HEK293 (cell line): ENCODE results near the gene PRR3.

ENCODE experiments used
- KLF7 ChIP-seq: fragments of 450-650 bp; formaldehyde crosslinking; IDR thresholded peaks from 2 replicates; pipeline ENCODE4 v1.5.1; 2016; ENCODE audit warnings: missing biosample characterization, missing genetic modification characterization, borderline replicate concordance
- MZF1 ChIP-seq: fragments of 450-650 bp; formaldehyde crosslinking; IDR thresholded peaks from 2 replicates; pipeline ENCODE4 v1.5.1; 2017; ENCODE audit warnings: missing biosample characterization, missing genetic modification characterization, borderline replicate concordance
- OSR2 ChIP-seq: fragments of 450-650 bp; formaldehyde crosslinking; IDR thresholded peaks from 2 replicates; pipeline ENCODE4 v1.5.1; 2016; ENCODE audit warnings: missing biosample characterization, missing genetic modification characterization
- SCRT2 ChIP-seq: fragments of 450-650 bp; formaldehyde crosslinking; IDR thresholded peaks from 2 replicates; pipeline ENCODE4 v1.5.1; 2016; ENCODE audit warnings: missing biosample characterization, missing genetic modification characterization
- ZBTB48 ChIP-seq: fragments of 450-650 bp; formaldehyde crosslinking; IDR thresholded peaks from 2 replicates; pipeline ENCODE4 v1.5.1; 2016; ENCODE audit warnings: missing biosample characterization, missing genetic modification characterization
- ZBTB6 ChIP-seq: fragments of 450-650 bp; formaldehyde crosslinking; IDR thresholded peaks from 2 replicates; pipeline ENCODE4 v1.5.1; 2017; ENCODE audit warnings: missing biosample characterization, missing genetic modification characterization
- ZFP3 ChIP-seq: fragments of 450-650 bp; formaldehyde crosslinking; IDR thresholded peaks from 2 replicates; pipeline ENCODE4 v1.5.1; 2016; ENCODE audit warnings: low read depth, missing biosample characterization, missing genetic modification characterization
- ZFP37 ChIP-seq: fragments of 450-650 bp; formaldehyde crosslinking; IDR thresholded peaks from 2 replicates; pipeline ENCODE4 v1.5.1; 2016; ENCODE audit warnings: missing biosample characterization, missing genetic modification characterization
- ZFP69B ChIP-seq: fragments of 450-650 bp; formaldehyde crosslinking; IDR thresholded peaks from 2 replicates; pipeline ENCODE4 v1.5.1; 2016; ENCODE audit warnings: missing biosample characterization, missing genetic modification characterization
- ZNF10 ChIP-seq: fragments of 450-650 bp; formaldehyde crosslinking; IDR thresholded peaks from 2 replicates; pipeline ENCODE4 v1.5.1; 2017; ENCODE audit warnings: missing biosample characterization, missing genetic modification characterization
- ZNF138 ChIP-seq: fragments of 450-650 bp; formaldehyde crosslinking; IDR thresholded peaks from 2 replicates; pipeline ENCODE4 v1.5.1; 2016; ENCODE audit warnings: missing biosample characterization, missing genetic modification characterization, borderline replicate concordance
- ZNF148 ChIP-seq: fragments of 450-650 bp; formaldehyde crosslinking; IDR thresholded peaks from 2 replicates; pipeline ENCODE4 v1.5.0; 2017; ENCODE audit warnings: missing biosample characterization, missing genetic modification characterization, borderline replicate concordance
- ZNF169 ChIP-seq: fragments of 450-650 bp; formaldehyde crosslinking; IDR thresholded peaks from 2 replicates; pipeline ENCODE4 v1.5.1; 2016; ENCODE audit warnings: missing biosample characterization, missing genetic modification characterization
- ZNF404 ChIP-seq: fragments of 450-650 bp; formaldehyde crosslinking; IDR thresholded peaks from 2 replicates; pipeline ENCODE4 v1.5.1; 2017; ENCODE audit warnings: missing biosample characterization, missing genetic modification characterization
- ZNF423 ChIP-seq: fragments of 450-650 bp; formaldehyde crosslinking; IDR thresholded peaks from 2 replicates; pipeline ENCODE4 v1.5.1; 2016; ENCODE audit warnings: missing biosample characterization, missing genetic modification characterization
- ZNF501 ChIP-seq: fragments of 450-650 bp; formaldehyde crosslinking; IDR thresholded peaks from 2 replicates; pipeline ENCODE4 v1.5.1; 2016; ENCODE audit warnings: missing biosample characterization, missing genetic modification characterization
- ZNF555 ChIP-seq: fragments of 450-650 bp; formaldehyde crosslinking; conservative IDR thresholded peaks from 2 replicates; pipeline ENCODE4 v1.5.1; 2017; ENCODE audit warnings: missing biosample characterization, mild to moderate bottlenecking, missing genetic modification characterization, inconsistent platforms
- ZNF561 ChIP-seq: fragments of 450-650 bp; IDR thresholded peaks from 2 replicates; pipeline ENCODE4 v1.5.1; 2018; ENCODE audit warnings: missing biosample characterization, missing genetic modification characterization, borderline replicate concordance
- ZNF600 ChIP-seq: fragments of 450-650 bp; formaldehyde crosslinking; IDR thresholded peaks from 2 replicates; pipeline ENCODE4 v1.5.1; 2016; ENCODE audit warnings: missing biosample characterization, missing genetic modification characterization
- ZNF660 ChIP-seq: fragments of 450-650 bp; IDR thresholded peaks from 2 replicates; pipeline ENCODE4 v1.5.1; 2018; ENCODE audit warnings: missing biosample characterization, mild to moderate bottlenecking, missing genetic modification characterization
- ZNF777 ChIP-seq: fragments of 450-650 bp; formaldehyde crosslinking; IDR thresholded peaks from 2 replicates; pipeline ENCODE4 v1.5.1; 2017; ENCODE audit warnings: missing biosample characterization, missing genetic modification characterization, borderline replicate concordance
- ZNF791 ChIP-seq: fragments of 450-650 bp; formaldehyde crosslinking; IDR thresholded peaks from 2 replicates; pipeline ENCODE4 v1.5.1; 2016; ENCODE audit warnings: missing biosample characterization, missing genetic modification characterization
- ZSCAN16 ChIP-seq: fragments of 450-650 bp; formaldehyde crosslinking; IDR thresholded peaks from 2 replicates; pipeline ENCODE4 v1.5.1; 2016; ENCODE audit warnings: missing biosample characterization, missing genetic modification characterization
- TF ChIP-seq, protein P1 (sequence below): fragments of 450-650 bp; formaldehyde crosslinking; IDR thresholded peaks from 2 replicates; pipeline ENCODE4 v1.5.1; 2016; ENCODE audit warnings: missing biosample characterization, missing genetic modification characterization
- TF ChIP-seq, protein P2 (sequence below): fragments of 450-650 bp; formaldehyde crosslinking; IDR thresholded peaks from 2 replicates; pipeline ENCODE4 v1.5.1; 2016; ENCODE audit warnings: missing biosample characterization, missing genetic modification characterization
- TF ChIP-seq, protein P3 (sequence below): fragments of 450-650 bp; formaldehyde crosslinking; IDR thresholded peaks from 2 replicates; pipeline ENCODE4 v1.5.1; 2016; ENCODE audit warnings: missing biosample characterization, missing genetic modification characterization
- TF ChIP-seq, protein P4 (sequence below): fragments of 450-650 bp; formaldehyde crosslinking; IDR thresholded peaks from 2 replicates; pipeline ENCODE4 v1.5.1; 2017; ENCODE audit warnings: missing biosample characterization, missing genetic modification characterization

The PRR3 gene

GRCh38 chr6:30556906-30557682 lies at the start of gene PRR3 (continued):
- TF ChIP-seq ZNF501 (tag by site-specific recombination) (peak; percentile 94; the same call in 1 of the 2 replicates), ZBTB48 (tag by site-specific recombination) (peak; percentile 97), SCRT2 (peak; percentile 99), KLF7 (tag by site-specific recombination) (no peak), OSR2 (tag by site-specific recombination) (0 out of 2 replicates have a peak, but pooled peaks have one; percentile 37), ZFP3 (tag by site-specific recombination) (no peak), ZBTB6 (tag by site-specific recombination) (peak; percentile 24; the same call in 1 of the 2 replicates), ZFP69B (no peak; the same call in 1 of the 2 replicates), ZNF791 (tag by site-specific recombination) (no peak), ZNF10 (no peak; the same call in 1 of the 2 replicates), ZNF423 (no peak), ZNF777 (tag by site-specific recombination) (no peak), ZSCAN16 (tag by site-specific recombination) (0 out of 2 replicates have a peak, but pooled peaks have one; percentile 18), MZF1 (tag by site-specific recombination) (peak; percentile 94), ZNF138 (tag by site-specific recombination) (no peak), ZNF555 (tag by site-specific recombination) (no peak), ZNF169 (tag by site-specific recombination) (no peak), ZNF148 (no peak), ZNF561 (tag by site-specific recombination) (peak; percentile 94), ZNF660 (tag by site-specific recombination) (peak; percentile 80), ZFP37 (tag by site-specific recombination) (no peak; the same call in 1 of the 2 replicates), ZNF600 (tag by site-specific recombination) (peak; percentile 89), ZNF404 (tag by site-specific recombination) (no peak)
- TF ChIP-seq, protein P1, sequence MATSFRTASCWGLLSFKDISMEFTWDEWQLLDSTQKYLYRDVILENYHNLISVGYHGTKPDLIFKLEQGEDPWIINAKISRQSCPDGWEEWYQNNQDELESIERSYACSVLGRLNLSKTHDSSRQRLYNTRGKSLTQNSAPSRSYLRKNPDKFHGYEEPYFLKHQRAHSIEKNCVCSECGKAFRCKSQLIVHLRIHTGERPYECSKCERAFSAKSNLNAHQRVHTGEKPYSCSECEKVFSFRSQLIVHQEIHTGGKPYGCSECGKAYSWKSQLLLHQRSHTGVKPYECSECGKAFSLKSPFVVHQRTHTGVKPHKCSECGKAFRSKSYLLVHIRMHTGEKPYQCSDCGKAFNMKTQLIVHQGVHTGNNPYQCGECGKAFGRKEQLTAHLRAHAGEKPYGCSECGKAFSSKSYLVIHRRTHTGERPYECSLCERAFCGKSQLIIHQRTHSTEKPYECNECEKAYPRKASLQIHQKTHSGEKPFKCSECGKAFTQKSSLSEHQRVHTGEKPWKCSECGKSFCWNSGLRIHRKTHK = no peak
- TF ChIP-seq, protein P2, sequence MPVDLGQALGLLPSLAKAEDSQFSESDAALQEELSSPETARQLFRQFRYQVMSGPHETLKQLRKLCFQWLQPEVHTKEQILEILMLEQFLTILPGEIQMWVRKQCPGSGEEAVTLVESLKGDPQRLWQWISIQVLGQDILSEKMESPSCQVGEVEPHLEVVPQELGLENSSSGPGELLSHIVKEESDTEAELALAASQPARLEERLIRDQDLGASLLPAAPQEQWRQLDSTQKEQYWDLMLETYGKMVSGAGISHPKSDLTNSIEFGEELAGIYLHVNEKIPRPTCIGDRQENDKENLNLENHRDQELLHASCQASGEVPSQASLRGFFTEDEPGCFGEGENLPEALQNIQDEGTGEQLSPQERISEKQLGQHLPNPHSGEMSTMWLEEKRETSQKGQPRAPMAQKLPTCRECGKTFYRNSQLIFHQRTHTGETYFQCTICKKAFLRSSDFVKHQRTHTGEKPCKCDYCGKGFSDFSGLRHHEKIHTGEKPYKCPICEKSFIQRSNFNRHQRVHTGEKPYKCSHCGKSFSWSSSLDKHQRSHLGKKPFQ (tag by site-specific recombination) = 0 out of 2 replicates have a peak, but pooled peaks have one; percentile 14
- TF ChIP-seq, protein P3, sequence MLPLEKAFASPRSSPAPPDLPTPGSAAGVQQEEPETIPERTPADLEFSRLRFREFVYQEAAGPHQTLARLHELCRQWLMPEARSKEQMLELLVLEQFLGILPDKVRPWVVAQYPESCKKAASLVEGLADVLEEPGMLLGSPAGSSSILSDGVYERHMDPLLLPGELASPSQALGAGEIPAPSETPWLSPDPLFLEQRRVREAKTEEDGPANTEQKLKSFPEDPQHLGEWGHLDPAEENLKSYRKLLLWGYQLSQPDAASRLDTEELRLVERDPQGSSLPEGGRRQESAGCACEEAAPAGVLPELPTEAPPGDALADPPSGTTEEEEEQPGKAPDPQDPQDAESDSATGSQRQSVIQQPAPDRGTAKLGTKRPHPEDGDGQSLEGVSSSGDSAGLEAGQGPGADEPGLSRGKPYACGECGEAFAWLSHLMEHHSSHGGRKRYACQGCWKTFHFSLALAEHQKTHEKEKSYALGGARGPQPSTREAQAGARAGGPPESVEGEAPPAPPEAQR (tag by site-specific recombination) = no peak
- TF ChIP-seq, protein P4, sequence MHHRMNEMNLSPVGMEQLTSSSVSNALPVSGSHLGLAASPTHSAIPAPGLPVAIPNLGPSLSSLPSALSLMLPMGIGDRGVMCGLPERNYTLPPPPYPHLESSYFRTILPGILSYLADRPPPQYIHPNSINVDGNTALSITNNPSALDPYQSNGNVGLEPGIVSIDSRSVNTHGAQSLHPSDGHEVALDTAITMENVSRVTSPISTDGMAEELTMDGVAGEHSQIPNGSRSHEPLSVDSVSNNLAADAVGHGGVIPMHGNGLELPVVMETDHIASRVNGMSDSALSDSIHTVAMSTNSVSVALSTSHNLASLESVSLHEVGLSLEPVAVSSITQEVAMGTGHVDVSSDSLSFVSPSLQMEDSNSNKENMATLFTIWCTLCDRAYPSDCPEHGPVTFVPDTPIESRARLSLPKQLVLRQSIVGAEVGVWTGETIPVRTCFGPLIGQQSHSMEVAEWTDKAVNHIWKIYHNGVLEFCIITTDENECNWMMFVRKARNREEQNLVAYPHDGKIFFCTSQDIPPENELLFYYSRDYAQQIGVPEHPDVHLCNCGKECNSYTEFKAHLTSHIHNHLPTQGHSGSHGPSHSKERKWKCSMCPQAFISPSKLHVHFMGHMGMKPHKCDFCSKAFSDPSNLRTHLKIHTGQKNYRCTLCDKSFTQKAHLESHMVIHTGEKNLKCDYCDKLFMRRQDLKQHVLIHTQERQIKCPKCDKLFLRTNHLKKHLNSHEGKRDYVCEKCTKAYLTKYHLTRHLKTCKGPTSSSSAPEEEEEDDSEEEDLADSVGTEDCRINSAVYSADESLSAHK (tag by site-specific recombination) = peak; percentile 44
